Right lobe of liver (tissue), 6 donors: Measurements from ENCODE around the gene MS4A14. TPM values are rescaled to one million over a fixed set of nuclear protein-coding genes. Genes with fewer than 3 reads are reported as not detected.

Experiments used
- ATAC-seq, 4 donors: fragments of 200-7000 bp; cut with Tn5 transposase; one replicate each; pipeline ENCODE4 v1.9.1; 2020; ENCODE audit warnings: mild to moderate bottlenecking in 4 of 4, moderate library complexity in 4 of 4
- DNase-seq, 3 donors: peaks; one replicate each; pipeline ENCODE4 v3.0.0-alpha.2; 2020
- H3K27ac ChIP-seq, 3 donors: fragments of 200-600 bp; one replicate each; pipeline ENCODE4 v1.8.0; 2022
- H3K27me3 ChIP-seq, 2 donors: fragments of 200-600 bp; one replicate each; pipeline ENCODE4 v1.8.0; 2022
- H3K36me3 ChIP-seq, 4 donors: fragments of 200-600 bp; sonication (generic) in 1 of 4; one replicate each; pipeline versions ENCODE4 v1.5.1 to v1.8.0; 2017 to 2022; ENCODE audit warnings: control low read depth in 1 of 4
- H3K4me1 ChIP-seq, 4 donors: fragments of 200-600 bp; sonication (generic) in 1 of 4; one replicate each; pipeline versions ENCODE4 v1.5.1 to v1.8.0; 2017 to 2022; ENCODE audit warnings: control low read depth in 1 of 4
- H3K4me3 ChIP-seq, 3 donors: fragments of 200-600 bp; one replicate each; pipeline ENCODE4 v1.8.0; 2022
- H3K9me3 ChIP-seq, 4 donors: fragments of 200-600 bp; sonication (generic) in 1 of 4; one replicate each; pipeline versions ENCODE4 v1.5.1 to v1.8.0; 2017 to 2022; ENCODE audit warnings: control low read depth in 1 of 4
- POLR2A ChIP-seq: fragments of 450-650 bp; IDR thresholded peaks from one replicate; pipeline ENCODE4 v1.6.1; 2017; ENCODE audit warnings: antibody characterized with exemption, mild to moderate bottlenecking
- WGBS: methylation state at CpG from one replicate; pipeline ENCODE4 v1.1.6; 2018; ENCODE audit warnings: low coverage, low lambda C conversion rate; ENCODE audit not compliant: insufficient coverage; ENCODE audit errors: missing lambda C conversion rate; 5-methylcytosine and 5-hydroxymethylcytosine counted together
- intact Hi-C, 2 donors: fragments of 100-400 bp; cut with DNase I; formaldehyde crosslinking; loops; one replicate each; pipeline versions ENCODE4 v1.11.2 to v1.14.1; 2022
- total RNA-seq, 6 experiments: library from RNA; depleted of rRNA in 2 of 6; stranded (reverse); fragments of >200 nt in 2 of 6; fragmentation: NEBNext Ultra II Directional in 3 of 6; extraction: Animal tissue kit (Norgen Biotek cat#: 25700) in 3 of 6; gene quantifications; one replicate each; pipeline versions ENCODE4 v1.1.0 to v1.2.4, GENCODE V29; 2016 to 2023
- TF ChIP-seq, protein P1 (sequence below), 4 donors: fragments of 200-600 bp in 3 of 4; fragments of 450-650 bp in 1 of 4; IDR thresholded peaks; one replicate each; pipeline versions ENCODE4 v1.5.1 to v1.8.0; 2016 to 2022; ENCODE audit warnings: antibody characterized with exemption in 4 of 4, mild to moderate bottlenecking in 2 of 4
- donor health status: DM: no; HTN: yes; CAD: no.
- donor health status: DM: no; HTN: no; CAD: no.
- donor health status: DM: no; HTN: no; CAD: no.
- donor health status: DM: no; HTN: yes; CAD: no.
- donor health status: DM: no; HTN: yes; CAD: no.

Gene MS4A14
- total RNA-seq, 6 experiments from 2014 or later: 0.53 to 0.98 (median 0.88) TPM

DNA sequence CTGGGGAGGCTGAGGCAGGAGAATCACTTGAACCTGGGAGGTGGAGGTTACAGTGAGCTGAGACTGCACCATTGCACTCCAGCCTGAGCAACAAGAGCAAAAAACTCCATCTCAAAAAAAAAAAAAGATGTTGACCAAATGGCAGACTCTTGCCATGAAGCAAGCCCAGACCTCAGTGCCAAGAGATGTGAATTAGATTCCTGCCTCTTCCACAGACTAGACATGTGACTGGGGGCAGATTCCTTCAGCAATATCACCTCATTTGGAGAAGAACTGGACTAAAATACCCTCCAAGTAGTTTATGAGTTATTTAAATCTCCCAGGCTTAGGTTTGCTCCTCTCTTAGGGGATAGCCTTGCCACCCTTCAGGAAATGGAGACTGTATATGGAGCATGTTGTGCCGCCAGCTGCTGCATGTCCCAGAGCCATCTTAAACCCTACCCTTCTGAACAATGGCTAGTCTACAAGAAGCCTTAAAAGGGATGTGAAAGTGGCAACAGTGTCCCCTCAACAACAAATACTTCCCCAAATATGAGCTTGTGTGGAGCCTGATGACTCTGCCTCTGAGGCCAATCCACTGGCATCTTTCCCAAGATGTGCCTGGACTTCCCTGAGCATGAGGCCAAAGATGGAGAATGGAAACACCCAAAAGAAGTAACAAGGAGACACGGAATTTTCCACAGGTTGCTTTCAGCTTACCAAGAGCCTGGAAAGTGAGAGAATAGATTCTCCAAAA, 18.7 kb upstream of the MS4A14 start:
- H3K4me3 ChIP-seq: no peak overlapping the region
- WGBS: 68% methylated on average over 2 of the region's 2 CpGs
- ATAC-seq: peak; percentile 61 to 68 (median 66)
- peak in 2 of 3 donors; percentile 31 to 52 for DNase-seq
- TF ChIP-seq POLR2A: peak; percentile 29
- TF ChIP-seq, protein P1, sequence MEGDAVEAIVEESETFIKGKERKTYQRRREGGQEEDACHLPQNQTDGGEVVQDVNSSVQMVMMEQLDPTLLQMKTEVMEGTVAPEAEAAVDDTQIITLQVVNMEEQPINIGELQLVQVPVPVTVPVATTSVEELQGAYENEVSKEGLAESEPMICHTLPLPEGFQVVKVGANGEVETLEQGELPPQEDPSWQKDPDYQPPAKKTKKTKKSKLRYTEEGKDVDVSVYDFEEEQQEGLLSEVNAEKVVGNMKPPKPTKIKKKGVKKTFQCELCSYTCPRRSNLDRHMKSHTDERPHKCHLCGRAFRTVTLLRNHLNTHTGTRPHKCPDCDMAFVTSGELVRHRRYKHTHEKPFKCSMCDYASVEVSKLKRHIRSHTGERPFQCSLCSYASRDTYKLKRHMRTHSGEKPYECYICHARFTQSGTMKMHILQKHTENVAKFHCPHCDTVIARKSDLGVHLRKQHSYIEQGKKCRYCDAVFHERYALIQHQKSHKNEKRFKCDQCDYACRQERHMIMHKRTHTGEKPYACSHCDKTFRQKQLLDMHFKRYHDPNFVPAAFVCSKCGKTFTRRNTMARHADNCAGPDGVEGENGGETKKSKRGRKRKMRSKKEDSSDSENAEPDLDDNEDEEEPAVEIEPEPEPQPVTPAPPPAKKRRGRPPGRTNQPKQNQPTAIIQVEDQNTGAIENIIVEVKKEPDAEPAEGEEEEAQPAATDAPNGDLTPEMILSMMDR (IDR thresholded peaks at IDR 0.05): no peak
- H3K27me3 ChIP-seq: no peaks in the 10 kb centered on the region
- peak overlapping the region in 2 of 3 donors; percentile 43 to 58 for H3K27ac ChIP-seq
- intact Hi-C loops: no loop called here
- no peaks in the 10 kb centered on the region for H3K36me3 ChIP-seq
- H3K4me1 ChIP-seq: no peaks in the 10 kb centered on the region
- no peaks in the 10 kb centered on the region for H3K9me3 ChIP-seq

- peak in 2 of 3 donors; percentile 54 for DNase-seq
- WGBS: 41% methylated on average over 3 of the region's 3 CpGs
These were observed 17.9 kb upstream of the MS4A14 start, which contains the start of gene MS4A7 for GRCh38 chr11:60378354-60378753. Gene MS4A7, plus strand, starts transcription at chr11:60378532. Its CDS starts 4,610 bp downstream, at chr11:60383142.

GRCh38 chr11:60389279-60389910, 6.9 kb upstream of the MS4A14 start:
- Histone ChIP-seq H3K27ac (no peak overlapping the region), H3K27me3 (no peaks in the 10 kb centered on the region), H3K4me3 (no peak overlapping the region), H3K4me1 (no peaks in the 10 kb centered on the region), H3K9me3 (no peaks in the 10 kb centered on the region), H3K36me3 (no peaks in the 10 kb centered on the region)
- no peak for DNase-seq
- 19% methylated on average over 5 of the region's 5 CpGs for WGBS
- TF ChIP-seq, protein P1 (IDR thresholded peaks at IDR 0.05): no peak
- no peak for TF ChIP-seq POLR2A
- peak; percentile 37 to 57 (median 47) for ATAC-seq
- intact Hi-C loops: no loop called here

More at GRCh38 chr11:60378354-60378753, 17.9 kb upstream of the MS4A14 start, which contains the start of gene MS4A7:
- no peaks in the 10 kb centered on the region for H3K36me3 ChIP-seq
- TF ChIP-seq, protein P1 (IDR thresholded peaks at IDR 0.05): no peak
- TF ChIP-seq POLR2A: peak; percentile 61
- peak within 1 kb of the TSS; percentile 39 to 58 (median 45) for H3K27ac ChIP-seq
- ATAC-seq: peak; percentile 72 to 86 (median 82)
- no peaks in the 10 kb centered on the region for H3K27me3 ChIP-seq
- intact Hi-C loops: no loop called here
- peak within 1 kb of the TSS; percentile 0 to 27 (median 14) for H3K4me3 ChIP-seq
- no peaks in the 10 kb centered on the region for H3K4me1 ChIP-seq
- H3K9me3 ChIP-seq: no peaks in the 10 kb centered on the region

GRCh38 chr11:60390419-60390818, 5.8 kb upstream of the MS4A14 start:
- Histone ChIP-seq H3K36me3 (no peaks in the 10 kb centered on the region), H3K27me3 (no peaks in the 10 kb centered on the region), H3K4me1 (no peaks in the 10 kb centered on the region), H3K4me3 (no peak overlapping the region), H3K9me3 (no peaks in the 10 kb centered on the region), H3K27ac (no peak overlapping the region)
- intact Hi-C loops: no loop called here
- ATAC-seq (peak in 1 of 4 donors; percentile 8), DNase-seq (no peak)
- TF ChIP-seq POLR2A: no peak
- TF ChIP-seq, protein P1 (IDR thresholded peaks at IDR 0.05): no peak
